HG02973 (cell line): ENCODE measurements around the gene TSPEAR.
"Not testable (repeated sequence)": the region's sequence is repeated elsewhere in the genome, so short reads cannot be mapped to it uniquely, and the experiment has no call there.

Experiments used
- ATAC-seq: cut with Tn5 transposase; IDR thresholded peaks from one replicate; pipeline ENCODE4 v1.9.1; 2021; ENCODE audit warnings: moderate library complexity; ENCODE audit not compliant: unreplicated experiment

The TSPEAR gene

DNA sequence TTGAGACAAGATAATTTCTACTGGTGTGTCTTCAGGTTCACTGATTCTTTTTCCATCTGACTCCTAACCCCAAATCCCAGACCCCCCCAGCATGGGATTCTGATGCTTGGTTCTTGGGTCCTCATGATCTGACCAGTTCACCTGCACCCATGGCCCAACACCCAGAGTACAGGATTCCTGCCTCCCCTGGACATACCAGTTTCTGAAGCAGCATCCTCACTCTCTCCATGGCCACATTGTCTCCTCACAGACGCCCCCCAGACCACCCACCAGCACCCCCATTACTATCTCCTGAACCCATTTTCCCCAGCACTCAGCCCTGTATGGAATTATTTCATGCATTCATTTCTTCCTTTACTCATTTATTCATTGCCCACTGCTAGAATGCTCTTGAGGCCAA is 54.5 kb downstream of the TSPEAR start:
- ATAC-seq = no peak

GRCh38 chr21:44654576-44655175 is 56.7 kb downstream of the TSPEAR start, which contains the start of gene KRTAP12-4:
Gene KRTAP12-4 (minus strand): TSS chr21:44654659. CDS start chr21:44654614, 45 bp downstream.
- ATAC-seq = no peak

GRCh38 chr21:44653656-44654575 is 57.5 kb downstream of the TSPEAR start:
- ATAC-seq = no peak

DNA sequence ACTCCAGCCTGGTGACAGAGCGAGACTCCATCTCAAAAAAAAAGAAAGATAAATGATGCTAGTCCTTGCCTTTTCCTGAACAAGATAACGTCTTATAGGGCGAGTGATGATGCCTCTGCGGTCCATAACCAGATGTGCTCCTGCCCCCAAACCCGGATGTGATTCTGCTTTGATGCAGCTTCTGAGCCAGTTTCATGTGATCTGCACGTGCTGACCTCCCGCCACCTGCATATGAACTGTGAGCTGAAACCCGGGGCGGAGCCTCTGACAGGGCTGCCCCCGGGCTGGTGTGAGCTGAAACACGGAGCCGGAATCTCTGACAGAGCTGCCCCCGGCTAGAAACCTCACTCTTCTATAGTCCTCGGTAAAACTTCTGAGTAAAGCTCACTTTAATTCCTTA is 58.2 kb downstream of the TSPEAR start:
- ATAC-seq = no peak

- no peak for ATAC-seq
Measured at GRCh38 chr21:44650973-44651675, 60.2 kb downstream of the TSPEAR start.

- ATAC-seq = no peak
Measured at GRCh38 chr21:44650265-44650972, 61.0 kb downstream of the TSPEAR start.

DNA sequence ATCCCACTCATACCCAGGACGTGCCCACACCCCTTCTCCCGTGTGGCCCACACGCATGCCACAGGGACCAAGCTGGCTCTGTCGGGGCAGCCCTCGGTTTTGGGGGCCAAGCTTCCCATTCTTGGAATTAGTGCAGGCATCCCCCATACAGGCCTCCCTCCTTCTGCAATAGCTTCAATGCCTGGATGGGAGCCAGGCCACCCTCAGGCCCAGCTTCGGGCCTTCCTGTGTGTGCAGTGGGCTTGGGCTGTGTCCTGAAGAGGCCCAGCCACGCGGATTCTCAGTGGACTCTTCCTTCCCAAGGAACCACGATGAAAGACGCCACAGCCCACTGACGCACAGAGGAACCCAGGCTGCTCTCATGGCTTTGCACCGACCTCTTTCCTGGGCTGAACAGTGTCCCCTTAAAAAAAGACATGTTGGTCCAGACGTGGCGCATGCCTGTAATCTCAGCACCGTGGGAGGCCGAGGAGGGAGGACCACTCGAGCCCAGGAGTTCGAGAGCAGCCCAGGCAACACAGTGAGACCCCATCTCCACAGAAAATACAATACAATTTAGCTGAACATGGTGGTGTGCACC is 61.8 kb downstream of the TSPEAR start:
- no peak for ATAC-seq

DNA sequence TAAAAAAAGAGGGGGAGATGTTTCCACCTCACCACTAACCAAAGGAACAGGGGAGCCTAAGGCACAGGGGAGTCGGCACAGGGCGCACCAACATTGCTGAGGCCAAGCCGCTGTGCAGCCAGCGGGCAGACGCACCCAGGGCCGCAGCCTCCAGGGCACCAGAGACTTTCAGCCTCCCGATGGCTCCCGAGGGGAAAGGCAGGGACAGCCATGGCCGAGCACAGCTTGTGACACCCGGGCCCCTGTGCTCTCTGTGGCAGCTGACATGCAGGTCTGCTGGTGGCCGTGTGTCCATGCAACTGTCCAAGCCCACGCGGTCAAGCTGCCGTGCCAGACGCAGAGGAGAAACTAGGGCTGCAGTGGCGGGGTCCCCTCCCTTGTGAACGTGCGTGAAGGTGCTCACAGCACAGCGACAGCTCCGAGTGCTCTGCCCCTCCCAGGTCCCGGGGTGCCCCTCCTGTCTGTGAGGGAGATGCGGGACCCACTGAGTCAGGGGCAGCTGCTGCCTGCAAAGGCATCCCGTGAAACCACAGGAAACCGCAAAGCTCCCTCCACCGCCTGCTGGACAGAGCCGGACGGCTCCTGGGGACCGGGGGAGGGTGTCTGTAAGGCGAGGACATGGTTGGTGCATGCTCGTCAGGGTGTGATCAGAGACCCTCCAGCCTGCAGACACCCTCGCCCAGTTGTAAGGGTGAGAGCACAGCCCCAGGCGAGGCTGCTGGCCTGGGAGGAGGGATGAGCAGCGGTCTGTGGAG is 62.6 kb downstream of the TSPEAR start:
- ATAC-seq = no peak

DNA sequence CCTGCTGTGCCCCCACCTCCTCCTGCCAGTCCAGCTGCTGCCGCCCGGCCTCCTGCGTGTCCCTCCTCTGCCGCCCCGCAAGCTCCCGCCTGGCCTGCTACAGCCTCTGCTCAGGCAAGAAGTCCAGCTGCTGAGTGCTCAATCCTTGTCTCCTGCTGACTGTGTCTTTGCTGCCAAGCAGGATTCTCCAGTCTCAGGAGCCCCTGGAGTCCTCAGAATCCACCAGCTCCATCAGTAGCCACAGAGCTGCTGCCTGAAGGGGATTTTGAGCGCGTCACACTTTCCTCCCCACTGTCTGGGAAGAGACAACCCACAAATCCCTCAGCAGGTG is 64.2 kb downstream of the TSPEAR start:
- no peak for ATAC-seq

- ATAC-seq = not testable (repeated sequence)
Measured at GRCh38 chr21:44646366-44647221, 64.8 kb downstream of the TSPEAR start, which contains the start of gene KRTAP10-11. Gene KRTAP10-11 (plus strand): TSS chr21:44646414. CDS start chr21:44646459, 45 bp downstream.

GRCh38 chr21:44644878-44645277 is 66.5 kb downstream of the TSPEAR start:
- no peak for ATAC-seq

DNA sequence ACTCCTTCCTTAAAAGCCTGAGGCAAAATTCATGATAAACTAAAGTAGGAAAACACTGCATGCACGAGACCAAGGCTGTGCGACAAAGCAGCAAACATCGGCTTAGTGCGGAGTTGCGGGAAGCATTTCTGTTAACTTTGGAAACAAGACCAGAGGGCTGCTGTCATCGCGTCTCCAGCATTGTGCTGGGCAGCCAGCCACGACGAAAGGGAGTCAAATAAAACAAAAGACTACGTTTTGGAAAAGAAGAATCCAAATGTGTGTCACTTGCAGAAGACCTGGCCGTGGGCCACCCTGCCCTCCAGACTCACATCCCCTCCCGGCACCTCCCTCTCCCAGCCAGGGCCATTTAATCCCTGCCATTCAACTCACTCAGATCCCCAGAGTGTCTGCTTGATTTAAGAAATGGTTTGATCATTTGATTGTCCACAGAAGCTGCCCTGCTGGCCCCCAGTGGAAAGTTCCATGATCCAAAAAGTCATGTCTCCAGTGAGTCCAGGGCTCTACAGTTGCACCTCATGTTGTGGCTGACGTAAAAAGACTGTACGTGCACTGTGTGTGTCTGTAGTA is 67.5 kb downstream of the TSPEAR start:
- ATAC-seq = no peak

DNA sequence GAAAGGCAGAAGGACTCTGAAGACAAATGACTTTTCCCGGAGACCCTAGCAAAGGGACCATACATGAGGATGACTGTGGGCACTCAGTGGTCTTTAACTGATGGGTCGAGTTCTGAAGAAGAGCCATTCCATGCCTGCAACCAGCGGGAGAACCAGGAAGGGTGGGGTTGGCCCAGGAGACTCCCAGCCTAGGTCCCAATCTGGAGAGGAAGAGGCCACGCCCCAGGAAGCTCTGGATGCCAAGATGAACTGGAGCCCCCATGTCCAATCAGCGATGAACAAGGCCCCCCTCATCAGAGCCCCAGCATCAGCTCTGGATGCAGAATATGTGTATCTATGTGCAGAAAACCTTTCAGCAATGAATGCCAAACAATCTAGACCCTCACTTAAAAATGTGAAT is 70.6 kb downstream of the TSPEAR start:
- ATAC-seq = no peak

DNA sequence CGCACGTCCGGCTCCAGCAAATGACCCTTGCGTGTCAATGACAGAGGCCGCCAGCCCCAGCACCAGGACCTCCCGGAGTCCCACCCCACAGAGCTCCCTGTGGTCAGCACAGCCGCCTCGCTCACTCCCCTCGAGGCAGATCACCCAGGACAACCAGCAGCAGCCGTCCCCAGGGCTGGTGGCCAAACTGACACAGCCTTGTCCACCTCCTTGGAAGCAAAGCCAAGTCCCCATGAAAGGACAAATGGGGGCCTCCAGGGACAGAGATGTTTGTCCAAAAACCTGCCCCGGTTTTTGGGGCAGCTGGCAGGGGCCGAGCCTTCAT is 72.1 kb downstream of the TSPEAR start:
- ATAC-seq = no peak

DNA sequence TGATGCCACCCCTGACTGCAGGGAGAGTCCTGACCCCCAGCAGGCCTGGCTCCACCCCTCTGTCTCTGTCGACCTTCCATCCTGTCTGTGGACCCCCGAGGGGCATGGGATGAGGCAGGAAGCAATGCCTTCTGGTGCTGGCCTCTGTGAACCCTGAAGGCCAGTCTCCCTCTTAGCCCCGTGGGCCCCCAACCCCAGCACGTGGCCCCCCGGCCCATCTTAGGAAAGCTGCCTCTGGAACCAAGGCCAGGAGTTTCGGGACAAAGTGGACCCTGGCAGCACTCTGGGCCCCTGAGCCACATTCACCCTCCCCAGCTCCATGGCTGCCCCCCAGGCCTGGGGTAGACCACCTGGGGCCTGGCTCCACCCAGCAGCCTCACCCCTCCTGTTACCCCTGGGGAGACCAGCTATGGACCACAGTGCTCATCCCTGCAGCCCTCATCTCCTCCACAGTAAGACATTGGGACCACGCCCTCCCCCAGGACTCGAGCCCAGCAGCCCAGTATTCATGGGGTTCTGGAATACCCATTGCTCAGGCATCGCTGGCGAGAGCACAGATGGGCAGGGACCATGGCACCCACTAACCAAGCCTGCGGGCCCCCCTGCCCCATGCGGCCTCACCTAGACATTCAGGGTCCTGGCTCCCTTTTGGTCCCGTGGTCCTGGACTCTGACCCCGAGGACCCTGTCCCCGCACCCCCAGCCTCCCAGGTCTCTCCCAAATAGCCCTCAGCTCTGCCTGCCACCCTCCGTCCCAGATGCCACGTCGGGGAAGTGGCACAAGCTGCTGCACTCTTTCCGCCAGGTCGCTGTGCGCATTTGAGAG is 72.7 kb downstream of the TSPEAR start:
- ATAC-seq = not testable (repeated sequence)

DNA sequence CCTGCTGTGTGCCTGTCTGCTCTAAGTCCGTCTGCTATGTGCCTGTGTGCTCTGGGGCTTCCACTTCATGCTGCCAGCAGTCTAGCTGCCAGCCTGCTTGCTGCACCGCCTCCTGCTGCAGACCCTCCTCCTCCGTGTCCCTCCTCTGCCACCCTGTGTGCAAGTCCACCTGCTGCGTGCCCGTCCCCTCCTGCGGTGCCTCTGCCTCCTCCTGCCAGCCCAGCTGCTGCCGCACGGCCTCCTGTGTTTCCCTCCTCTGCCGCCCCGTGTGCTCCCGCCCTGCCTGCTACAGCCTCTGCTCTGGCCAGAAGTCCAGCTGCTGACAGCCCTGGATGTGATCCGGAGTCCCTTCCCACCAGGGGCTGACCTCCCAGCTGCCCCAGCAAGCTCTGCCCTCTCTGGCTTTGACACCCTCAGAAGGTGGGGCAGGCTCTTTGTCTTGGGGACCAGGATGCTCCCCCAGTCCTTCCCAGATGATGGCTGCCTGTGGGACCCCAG is 73.5 kb downstream of the TSPEAR start:
- not testable (repeated sequence) for ATAC-seq

GRCh38 chr21:44637018-44637850 is 74.1 kb downstream of the TSPEAR start, which contains the start of gene KRTAP10-10:
Gene KRTAP10-10 (plus strand): TSS chr21:44637356. CDS start chr21:44637418, 62 bp downstream.
- ATAC-seq = no peak
